NCI-H2081 treated with DMSO at 0.1 percent for 48 hours (cell line): Measurements from ENCODE around the gene PPP1R12B.
"Not testable (repeated sequence)": the region's sequence is repeated elsewhere in the genome, so short reads cannot be mapped to it uniquely, and the experiment has no call there.

ENCODE experiments used
- DNase-seq: peaks from one replicate; lab custom pipeline; 2025; lab: John Stamatoyannopoulos, UW

Gene PPP1R12B

DNA sequence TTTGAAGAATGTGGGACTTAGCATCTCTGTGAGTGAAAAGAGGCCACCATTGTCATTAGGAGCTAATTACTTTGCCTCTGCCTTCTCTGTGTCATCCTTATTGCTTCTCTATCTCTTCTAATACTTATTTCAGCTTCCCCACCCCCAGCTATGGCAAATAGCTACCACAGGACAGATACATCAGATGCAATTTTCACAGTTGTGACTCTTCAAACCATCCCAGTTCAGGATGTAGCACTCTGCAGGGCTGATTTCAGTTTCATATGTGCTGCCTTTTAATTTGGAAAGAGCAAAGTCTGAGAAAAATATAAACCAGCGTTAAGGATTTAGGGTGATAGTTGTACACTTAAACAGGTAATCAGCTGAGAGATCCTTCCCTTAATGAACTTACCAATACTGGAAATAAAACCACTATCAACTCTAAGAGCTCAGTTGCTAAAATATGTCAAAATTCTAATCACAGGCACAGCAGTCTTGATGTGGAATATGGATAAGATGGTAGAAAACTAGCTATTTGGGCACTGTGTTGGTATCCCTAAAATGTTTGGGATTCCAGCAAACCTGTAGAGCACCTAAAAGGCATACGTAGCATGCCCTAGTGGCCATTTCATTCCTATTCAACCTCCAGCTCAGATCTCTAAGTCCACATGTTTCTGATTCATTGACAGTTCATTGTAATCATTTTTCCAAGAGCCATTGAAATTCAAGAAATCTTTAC, 213.4 kb downstream of the PPP1R12B start:
- DNase-seq = no peak

DNA sequence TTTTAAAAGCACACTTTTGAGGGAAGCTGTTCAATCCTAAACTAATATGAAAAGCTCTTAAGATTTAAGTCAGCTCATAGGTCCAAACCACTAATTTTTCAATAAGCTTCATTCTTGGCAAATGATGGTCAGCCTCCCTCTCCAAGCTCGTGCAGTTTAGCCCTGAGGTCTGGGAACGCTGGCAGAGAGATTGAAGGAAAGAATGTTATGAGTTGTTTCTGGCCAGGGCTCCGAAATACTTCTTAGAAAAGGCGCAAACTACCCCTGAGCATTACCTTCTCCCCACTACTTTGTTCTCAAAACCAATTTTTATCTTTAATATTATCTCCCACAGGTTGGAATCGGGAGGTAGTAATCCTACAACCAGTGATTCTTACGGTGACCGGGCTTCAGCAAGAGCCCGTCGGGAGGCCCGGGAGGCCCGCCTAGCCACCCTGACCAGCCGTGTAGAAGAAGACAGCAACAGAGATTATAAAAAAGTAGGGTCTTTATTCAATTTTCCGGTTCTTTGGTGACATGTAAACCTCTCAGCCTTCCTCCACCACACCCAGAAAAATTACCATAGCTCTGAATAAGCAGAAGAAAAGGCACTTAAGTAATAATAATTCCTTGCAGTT, 214.1 kb downstream of the PPP1R12B start:
- no peak for DNase-seq

DNA sequence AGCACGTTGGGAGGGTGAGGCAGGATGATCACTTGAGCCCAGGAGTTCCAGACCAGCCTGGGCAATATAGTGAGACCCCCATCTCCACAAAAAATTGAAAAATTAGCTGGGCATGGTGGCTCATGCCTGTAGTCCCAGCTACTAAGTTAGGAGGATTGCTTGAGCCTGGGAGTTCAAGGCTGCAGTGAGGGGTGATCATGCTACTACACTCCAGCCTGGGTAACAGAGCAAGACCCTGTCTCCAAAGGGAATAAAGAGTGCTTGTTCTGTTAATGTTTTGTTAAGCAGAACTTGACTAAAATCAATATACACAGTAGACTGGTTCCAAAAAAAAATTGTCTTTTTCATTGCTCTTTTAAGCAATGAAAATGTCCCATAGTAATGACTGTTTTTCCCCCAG, 215.3 kb downstream of the PPP1R12B start:
- no peak for DNase-seq

DNA sequence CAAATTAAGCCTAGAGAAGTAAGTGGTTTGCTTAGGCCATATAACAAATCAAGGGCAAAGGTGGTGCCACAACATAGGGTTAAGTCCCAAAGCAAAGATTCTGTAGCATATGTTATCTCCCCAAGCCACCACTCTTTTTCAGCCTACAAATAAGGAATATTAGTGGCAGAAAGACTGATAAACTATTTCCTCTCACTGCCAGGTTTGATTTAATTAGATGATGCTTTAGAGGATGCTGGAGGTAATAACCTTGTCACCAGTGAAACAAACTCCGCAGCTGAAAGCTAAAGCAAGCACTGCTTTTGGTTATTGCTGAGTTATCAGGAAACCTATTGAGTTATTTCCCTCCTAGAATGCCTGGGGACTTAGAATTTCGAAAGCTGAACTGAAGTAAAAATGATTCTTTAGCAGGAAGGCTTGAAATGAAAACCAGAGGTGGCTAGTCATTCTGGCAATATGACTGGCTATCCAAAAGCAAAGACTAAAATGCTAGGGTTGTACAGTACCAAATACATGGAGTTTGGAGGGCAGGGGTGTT, 216.5 kb downstream of the PPP1R12B start:
- no peak for DNase-seq

DNA sequence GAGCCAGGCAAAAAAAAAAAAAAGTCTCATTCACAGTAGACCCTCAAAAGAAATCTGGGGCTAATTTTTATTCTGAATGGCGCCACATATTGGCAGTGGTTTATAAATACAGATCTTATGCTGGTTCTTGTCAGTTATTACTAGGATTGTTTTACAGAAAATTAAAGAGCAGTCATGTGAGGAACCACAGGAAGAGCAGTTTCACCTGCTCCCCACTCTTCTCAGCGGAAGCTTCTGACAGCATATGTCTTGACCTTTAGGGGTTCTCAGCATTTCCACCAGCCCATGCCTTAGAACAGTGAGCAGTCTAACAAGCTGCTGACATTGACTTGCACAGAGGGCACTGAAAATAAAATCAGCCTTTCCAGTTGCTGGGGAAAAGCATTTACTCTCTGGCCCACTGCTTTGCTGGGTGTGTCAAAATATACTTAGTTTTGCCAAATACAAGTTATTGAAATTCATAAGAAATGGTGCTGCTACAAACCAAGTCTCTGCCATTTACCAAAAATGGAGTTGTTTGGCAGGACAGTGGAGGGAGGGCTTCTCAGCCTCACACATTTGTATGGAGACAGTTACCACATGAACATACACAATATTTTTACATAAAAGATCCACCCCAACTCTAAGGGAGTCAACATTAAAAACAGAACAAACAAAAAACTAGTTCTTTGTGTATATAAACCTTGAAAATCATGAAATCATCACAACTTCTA, 217.5 kb downstream of the PPP1R12B start:
- no peak for DNase-seq

DNA sequence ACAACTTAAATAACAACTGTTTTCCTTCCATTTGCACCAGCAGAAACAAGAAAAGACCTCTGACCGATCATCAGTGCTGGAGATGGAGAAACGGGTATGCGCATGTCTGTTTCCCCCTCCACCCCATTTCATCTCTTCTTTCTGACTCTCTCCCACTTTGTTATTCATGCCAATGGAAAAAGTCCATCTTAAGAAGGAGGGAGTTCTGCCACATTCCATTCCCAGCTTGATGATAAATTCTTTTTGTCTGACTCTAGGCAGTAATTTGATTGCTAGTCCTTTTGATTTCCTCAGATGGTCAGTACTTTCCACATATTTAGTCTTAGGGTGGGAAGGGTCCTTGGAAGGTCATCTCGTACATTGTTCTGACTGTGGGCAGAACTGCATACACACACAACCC, 219.2 kb downstream of the PPP1R12B start:
- DNase-seq = no peak

DNA sequence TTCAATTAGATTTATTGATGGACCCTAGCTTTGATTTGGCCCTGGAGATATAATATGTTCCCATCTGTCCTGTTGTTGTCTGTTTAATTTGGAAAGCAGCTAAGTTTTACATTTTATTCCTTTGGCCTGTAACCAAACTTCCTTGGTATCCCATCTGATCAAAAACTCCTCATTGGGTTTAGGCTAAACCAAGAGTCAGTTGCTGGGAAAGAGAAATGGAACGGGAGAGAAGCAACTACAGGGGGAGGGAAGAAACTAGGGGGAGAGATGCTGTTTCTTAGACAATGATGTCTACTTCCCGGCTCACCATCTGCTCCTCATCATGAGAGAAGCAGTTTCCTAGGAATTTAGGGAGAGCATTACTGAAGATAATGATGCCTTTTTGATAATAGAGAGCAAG, 219.9 kb downstream of the PPP1R12B start:
- DNase-seq = no peak

DNA sequence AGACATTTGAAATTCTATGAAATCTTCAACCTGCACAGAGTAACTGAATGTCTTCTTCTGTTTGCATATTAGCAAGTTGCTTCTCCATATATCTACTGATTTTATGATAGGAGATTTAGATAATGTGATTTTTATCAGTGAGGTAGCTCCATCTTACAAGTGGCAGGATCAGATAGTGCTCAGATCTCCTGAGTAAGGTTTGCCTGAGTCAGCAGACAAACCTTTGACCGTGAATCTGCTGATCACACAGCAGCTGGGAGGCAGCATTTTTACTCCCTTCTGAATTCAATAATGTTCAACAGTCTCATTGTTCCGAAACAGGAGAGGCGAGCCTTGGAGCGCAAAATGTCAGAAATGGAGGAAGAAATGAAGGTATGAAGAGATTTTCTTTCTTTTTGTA, 220.3 kb downstream of the PPP1R12B start:
- DNase-seq = no peak

DNA sequence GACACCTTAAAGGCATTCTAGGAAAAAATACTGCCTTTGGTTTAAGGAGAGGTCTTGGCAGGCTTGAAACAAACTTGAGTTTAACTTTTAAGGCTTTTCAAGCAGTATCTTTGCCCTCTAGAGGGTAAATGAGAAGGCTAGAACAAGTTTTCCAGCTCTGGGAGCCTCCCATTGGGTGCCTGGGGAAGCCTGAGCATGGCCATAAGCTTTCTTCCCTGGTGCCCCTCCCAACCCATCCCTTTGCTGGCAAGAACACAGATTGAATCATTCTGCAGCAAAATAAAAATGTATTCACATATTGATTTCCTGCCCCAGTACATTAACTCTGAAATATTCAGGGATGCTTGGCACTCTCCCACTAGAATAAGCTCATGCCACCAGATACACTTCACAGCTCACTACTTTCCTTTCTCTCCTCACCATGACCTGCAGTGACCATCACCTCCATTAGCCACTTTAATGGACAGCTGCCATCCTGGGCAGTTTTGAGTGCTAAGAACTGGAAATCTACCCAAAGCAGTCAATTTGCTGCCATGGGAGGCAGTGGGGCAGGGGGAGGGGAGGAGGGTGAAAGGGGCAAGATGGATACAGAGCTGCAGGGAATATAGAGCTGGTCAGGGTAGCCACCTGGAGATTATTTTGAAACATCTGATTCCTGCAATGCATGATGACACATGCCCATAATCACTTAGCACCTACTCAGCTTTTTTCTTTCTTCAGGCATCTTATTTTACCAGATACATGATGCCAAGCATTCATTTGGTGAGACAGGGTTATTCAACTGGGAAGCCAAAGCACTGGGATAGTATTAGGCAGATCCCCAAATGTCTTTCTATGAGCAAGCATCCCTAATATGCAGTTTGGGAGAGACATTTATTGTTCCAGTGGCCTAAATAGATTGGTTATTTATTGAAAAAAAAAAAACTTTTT, 221.2 kb downstream of the PPP1R12B start:
- no peak for DNase-seq

DNA sequence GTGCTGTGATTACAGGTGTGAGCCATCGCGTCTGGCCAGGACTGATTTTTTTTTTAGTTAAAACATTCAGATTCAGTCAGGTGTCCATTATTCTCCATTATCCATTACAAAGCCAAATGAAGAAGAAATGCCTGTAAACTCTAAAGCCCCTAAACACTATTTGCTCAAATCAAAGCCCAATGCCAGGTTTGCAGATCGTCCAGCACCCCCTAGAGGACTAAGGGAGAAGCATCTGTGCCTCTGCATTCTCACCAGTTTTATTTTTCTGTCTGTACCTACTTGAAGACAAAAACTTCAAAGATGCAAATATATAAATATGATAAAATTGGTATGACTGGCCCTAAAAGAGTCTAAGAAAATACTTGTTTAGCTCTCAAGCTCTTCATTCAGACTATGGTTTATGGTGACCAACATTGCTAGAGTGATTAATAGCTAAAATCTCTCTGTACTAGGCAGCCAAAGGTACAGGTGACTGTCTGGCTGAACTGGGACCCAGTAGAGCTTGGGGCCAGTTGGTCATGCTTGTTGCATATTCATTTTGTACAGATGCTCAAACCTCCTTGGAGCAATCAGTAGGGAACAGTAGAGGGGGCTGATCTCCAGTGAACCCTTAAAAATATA, 223.3 kb downstream of the PPP1R12B start:
- no peak for DNase-seq

DNA sequence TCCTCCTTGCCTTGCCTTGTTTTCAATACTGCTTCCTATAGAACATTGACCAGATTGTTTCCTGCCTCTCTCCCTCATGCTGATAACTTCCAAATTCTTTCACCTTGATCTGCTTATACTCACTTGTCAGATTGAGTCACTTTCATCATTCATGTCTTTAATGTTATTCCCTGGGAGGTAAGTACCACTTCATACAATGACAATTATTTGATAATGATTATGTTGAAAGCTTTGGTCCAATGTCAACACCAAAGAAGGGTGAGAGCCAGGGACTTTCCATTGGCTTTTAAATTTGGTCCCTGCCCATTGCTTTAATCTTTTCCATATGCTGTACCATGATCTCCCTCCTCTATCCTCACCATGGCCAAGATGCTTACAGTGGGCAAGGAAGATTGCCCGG, 224.4 kb downstream of the PPP1R12B start:
- no peak for DNase-seq

DNA sequence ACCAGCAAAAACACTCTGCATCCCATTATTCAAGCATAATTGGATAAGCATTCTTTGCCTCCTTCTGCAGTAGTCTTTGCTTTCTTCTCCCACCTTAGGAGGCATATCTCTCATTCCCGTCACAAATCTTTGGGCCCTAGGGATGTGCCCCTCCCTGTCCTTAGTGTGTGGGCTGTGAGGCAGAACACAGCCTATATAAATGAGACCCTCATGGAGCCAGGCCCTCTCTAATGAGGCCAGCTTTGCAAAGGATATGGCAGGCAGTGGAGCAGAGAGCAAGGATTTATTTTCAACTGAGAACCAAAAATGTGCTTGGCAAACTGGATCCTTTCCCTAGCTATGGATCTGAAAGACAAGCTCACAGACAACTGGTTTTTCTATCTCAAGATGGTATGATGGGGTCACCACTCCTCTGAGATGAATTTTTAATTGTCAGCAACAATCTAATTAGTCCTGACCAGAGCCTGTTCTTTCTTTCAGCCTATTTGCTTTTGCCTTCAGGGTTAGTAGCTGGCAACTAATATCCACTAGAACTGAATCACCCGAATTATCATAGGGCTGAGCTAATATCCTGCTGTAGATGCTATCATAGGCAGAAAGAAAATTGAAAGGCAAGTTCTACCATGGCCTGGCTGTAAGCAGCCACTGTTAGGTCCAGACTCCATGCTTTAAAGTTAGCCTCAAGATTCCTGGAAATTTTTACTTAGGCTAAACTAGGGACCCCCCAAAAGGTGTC, 227.6 kb downstream of the PPP1R12B start:
- DNase-seq = no peak

DNA sequence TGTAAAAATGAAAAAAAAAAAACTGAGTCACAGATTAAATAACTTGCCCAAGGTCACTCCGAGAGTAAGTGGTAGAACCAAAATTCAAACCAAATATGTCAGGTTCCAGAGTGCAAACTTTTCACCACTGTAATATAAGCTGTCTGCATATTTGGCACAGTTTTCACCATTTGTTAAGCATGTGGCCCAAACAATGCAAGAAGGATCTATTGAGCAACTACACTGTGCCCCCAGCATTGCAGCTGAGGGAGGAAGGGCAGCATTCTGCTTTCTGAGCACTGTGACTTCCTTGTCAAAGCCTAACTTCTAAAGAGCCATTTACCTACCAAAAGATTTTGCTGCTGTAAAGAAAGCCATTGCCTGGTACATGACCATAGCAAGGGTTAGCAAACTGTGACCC, 228.3 kb downstream of the PPP1R12B start:
- DNase-seq = no peak

DNA sequence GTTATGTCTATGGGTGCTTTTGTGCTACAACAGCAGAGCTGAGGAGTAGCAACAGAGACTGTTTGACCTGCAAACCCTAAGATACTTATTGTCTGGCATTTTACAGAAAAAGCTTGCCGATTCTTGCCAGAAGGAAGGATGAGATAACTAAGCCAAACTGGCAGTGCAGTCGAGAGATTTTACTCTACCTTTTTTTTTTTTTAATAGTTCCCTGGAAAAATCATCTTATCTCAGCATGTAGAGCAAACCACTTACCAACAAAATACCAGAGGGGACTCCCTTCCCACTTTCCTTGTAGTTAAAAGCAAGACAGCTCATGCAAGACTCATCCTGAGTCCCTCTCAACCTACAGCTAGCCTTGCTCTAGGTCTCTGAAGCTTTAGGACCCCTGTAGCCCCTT, 228.9 kb downstream of the PPP1R12B start:
- DNase-seq = no peak

DNA sequence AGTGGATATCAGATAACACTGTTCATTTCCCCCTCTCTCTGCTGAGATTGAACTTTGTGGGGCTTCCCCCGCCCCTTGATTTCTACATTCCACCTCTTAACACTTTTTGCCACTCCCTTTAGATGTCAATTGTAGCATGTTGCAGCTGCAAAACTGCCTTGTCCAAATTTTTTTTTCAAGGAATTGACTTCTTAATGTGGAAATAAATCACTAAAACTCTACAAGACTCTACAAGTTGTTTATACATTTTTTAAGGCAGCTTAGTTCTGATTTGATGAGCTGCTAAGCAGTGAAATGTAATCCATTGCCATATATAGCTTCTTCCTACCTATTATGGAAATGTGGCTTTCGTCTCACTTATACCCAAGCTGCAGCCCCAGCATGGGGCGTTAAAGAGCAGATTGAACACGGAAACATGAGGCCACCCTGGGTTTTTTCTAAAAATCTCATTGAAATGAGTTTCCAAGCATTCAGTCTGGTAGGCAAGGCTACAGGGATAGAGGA, 229.6 kb downstream of the PPP1R12B start:
- DNase-seq = no peak

DNA sequence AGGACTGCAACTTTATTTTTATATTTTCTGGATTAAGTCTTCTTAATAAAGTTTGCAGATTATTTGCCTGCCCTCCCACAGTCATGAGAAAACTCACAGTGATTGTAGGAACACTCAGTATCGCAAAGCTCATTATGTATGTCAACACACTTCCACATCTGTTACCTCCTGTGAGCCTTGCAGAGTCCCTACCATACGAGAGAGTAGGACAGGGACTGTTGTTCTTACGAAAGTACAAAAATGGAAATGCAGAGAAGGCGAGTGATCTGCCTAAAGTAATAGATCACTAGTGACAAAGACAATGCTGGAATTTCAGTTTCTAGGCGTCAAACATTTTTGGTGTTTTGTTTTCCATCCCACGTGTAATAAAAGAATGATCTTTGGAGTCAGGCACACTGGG, 230.1 kb downstream of the PPP1R12B start:
- no peak for DNase-seq

DNA sequence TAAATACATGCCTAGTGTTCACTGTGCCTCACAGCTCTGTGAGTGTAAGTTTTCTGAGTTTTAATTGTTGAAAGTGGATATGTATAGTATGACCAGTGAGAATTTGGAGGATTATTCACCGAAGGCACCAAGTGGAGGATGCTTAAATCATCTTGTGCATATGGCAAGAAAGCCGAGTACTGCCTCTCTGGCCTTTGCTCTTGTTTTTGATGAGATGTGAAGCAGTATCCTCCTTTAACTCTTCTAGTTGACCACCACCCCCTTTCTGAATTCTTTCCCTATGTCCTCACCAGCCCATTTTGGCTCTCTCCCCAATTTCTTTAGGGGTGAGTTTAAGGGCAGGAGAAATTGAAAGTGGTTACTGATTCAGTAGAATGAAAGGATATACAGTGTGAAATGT, 231.3 kb downstream of the PPP1R12B start:
- DNase-seq = no peak

DNA sequence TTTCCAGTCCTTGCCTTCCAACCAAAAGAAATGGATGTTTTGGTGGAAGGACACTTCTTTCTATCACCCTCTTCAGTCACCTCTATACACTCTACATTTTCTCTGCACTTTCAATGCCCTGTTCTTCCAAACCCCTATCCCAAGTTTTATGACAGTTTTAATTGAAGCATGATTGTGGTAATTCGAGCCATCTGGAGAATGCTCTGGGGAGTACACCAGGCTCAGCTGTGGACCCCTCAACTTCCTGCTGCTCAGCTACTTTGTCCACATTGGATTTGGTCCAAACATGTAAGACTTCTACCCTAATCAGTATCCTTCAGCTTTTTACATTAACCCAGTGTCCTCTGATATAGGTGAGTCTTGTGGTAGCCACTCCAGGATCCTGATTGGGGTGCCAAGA, 232.1 kb downstream of the PPP1R12B start:
- DNase-seq = no peak

DNA sequence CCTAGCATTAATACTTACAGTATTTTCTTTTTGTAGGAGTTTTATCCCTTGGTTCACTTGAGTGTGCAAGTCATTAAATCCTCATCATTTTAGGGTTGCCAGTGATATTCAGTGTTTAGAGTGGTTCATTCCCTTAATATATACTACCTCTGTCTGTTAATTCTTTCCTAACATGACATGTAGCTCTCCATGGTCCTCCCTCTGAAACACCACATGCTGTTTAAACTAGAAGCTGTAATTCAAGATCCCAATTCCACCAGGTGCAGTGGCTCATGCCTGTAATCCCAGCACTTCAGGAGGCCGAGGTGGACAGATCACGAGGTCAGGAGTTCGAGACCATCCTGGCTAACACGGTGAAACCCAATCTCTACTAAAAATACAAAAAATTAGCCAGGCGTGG, 233.9 kb downstream of the PPP1R12B start:
- DNase-seq = not testable (repeated sequence)

DNA sequence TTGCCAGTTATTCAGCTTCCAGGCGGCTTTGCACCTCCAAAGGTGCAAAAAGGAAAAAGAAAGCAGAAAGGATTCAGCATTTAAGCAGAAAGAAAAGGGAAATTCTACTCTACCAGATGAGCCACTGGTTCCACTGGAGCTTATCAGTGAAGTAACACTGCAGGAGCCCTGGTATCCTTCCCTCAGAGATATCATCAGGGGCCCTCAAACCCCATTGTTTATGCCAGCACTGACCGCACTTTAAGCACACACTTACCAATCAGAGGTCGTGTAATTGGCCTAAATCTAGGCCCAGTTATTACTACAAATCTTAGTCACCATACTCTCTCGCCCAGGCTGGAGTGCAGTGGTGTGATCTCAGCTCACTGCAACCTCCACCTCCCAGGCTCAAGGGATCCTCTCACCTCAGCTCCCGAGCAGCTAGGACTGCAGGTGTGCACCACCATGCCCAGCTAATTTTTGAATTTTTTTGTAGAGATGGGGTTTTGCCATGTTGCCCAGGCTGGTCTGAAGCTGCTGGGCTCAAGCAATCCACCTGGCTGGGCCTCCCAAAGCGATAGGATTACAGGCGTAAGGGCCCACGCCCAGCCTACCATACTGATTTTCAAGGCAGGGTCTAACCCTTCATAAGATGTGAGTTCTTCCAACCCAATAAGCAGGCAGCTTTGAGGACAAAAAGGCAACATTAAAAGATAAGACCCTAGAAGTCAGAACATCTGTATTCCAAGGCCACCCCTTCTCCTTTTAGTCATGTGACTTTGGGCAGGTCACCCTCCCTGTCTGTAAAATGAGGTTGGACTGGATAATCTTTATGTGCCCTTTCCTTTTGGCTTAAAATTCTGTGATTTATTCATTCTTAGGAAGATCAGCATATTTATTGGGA, 236.4 kb downstream of the PPP1R12B start:
- no peak for DNase-seq
